Tibial artery (tissue), 4 donors: ENCODE measurements around the gene MRPL51.
A peak's percentile ranks its signal among the peaks of the same experiment; 100 is the strongest.
"Not testable (repeated sequence)": the region's sequence is repeated elsewhere in the genome, so short reads cannot be mapped to it uniquely, and the experiment has no call there.

ENCODE experiments used
- DNase-seq, 2 donors: peaks; one replicate each; pipeline ENCODE4 v3.0.0-alpha.2; 2019
- H3K27ac ChIP-seq, 2 donors: fragments of 200-600 bp; sonication (generic) in 1 of 2; 1 replicate in 1 of 2; 2 replicates in 1 of 2; pipeline ENCODE4 v1.5.1; 2018 to 2019; ENCODE audit warnings: mild to moderate bottlenecking in 1 of 2
- H3K27me3 ChIP-seq, 2 donors: fragments of 200-600 bp; sonication (generic) in 1 of 2; one replicate each; pipeline versions ENCODE4 v1.5.1 to v1.6.0; 2016 to 2019
- H3K36me3 ChIP-seq, 3 donors: fragments of 200-600 bp; sonication (generic) in 2 of 3; one replicate each; pipeline ENCODE4 v1.5.1; 2016 to 2019; ENCODE audit warnings: mild to moderate bottlenecking in 2 of 3
- H3K4me1 ChIP-seq, 4 donors: fragments of 200-600 bp; sonication (generic) in 2 of 4; 1 replicate in 3 of 4; 2 replicates in 1 of 4; pipeline ENCODE4 v1.5.1; 2016 to 2019
- H3K4me3 ChIP-seq, 2 donors: fragments of 200-600 bp; sonication (generic) in 1 of 2; 1 replicate in 1 of 2; 2 replicates in 1 of 2; pipeline ENCODE4 v1.5.1; 2018 to 2019; ENCODE audit warnings: mild to moderate bottlenecking in 2 of 2
- H3K9me3 ChIP-seq, 3 donors: fragments of 200-600 bp; sonication (generic) in 1 of 3; one replicate each; pipeline ENCODE4 v1.5.1; 2016 to 2019
- intact Hi-C: fragments of 100-400 bp; cut with DNase I; formaldehyde crosslinking; loops from one replicate; pipeline ENCODE4 v1.15.0; 2023; ENCODE audit warnings: low total_unique reads
- TF ChIP-seq, protein P1 (sequence below), 2 experiments: fragments of 200-600 bp in 1 of 2; fragments of 450-650 bp in 1 of 2; IDR thresholded peaks; one replicate each; pipeline ENCODE4 v1.5.1; 2017 to 2019; ENCODE audit warnings: antibody characterized with exemption in 2 of 2, mild to moderate bottlenecking in 1 of 2, moderate library complexity in 1 of 2

Gene MRPL51

DNA sequence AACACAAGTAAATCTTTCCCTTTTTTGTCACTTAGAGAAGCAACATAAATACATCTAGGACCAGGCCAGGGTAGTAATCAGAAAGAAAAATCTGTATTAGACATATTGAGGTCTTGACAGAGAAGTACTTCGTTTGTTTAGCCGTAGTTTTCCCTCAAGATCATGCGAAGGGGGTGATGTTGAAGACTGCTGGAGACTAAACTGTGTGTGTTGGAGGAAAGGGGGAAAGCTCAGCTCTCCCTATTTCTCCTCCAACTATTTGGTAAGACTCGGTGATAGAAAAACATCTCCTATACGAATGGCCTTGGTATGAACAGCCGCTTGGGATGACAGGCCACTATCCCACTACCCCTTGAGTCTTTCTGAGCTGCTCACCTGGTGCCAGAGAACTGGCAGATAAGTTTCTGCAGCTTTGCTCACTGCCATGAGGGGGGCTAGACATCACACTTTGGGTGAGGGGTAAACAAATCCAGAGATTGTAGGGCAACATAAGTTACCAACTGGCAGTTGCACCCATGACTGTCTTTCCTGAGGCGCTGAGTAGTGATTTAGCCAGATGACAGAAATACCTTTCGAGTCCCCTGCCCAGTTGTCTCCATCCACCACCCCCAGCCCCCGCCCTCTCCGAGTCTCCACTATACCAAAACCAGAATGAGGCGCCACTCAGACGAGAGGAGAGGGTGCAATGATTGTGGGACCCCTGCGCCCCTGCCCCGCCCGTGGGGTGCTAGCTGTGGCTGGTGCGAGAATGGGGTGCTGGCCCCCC lies 23.3 kb downstream of the MRPL51 start:
- DNase-seq = no peak
- intact Hi-C loops = loop anchor here (5.0 to 10.0 kb wide), 2 partner anchors 55 to 132 kb away; no protein-coding TSS in a partner anchor
- Histone ChIP-seq H3K27me3 (no peaks in the 10 kb centered on the region), H3K36me3 (peaks cover 3 to 10% (median 6%) of the 10 kb centered on the region in 3 donors), H3K27ac (peak overlapping the region; percentile 78 to 88), H3K4me3 (peak overlapping the region; percentile 75 to 88), H3K9me3 (no peaks in the 10 kb centered on the region), H3K4me1 (peaks cover 0 to 31% (median 20%) of the 10 kb centered on the region in 4 donors)
- TF ChIP-seq, protein P1, sequence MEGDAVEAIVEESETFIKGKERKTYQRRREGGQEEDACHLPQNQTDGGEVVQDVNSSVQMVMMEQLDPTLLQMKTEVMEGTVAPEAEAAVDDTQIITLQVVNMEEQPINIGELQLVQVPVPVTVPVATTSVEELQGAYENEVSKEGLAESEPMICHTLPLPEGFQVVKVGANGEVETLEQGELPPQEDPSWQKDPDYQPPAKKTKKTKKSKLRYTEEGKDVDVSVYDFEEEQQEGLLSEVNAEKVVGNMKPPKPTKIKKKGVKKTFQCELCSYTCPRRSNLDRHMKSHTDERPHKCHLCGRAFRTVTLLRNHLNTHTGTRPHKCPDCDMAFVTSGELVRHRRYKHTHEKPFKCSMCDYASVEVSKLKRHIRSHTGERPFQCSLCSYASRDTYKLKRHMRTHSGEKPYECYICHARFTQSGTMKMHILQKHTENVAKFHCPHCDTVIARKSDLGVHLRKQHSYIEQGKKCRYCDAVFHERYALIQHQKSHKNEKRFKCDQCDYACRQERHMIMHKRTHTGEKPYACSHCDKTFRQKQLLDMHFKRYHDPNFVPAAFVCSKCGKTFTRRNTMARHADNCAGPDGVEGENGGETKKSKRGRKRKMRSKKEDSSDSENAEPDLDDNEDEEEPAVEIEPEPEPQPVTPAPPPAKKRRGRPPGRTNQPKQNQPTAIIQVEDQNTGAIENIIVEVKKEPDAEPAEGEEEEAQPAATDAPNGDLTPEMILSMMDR (IDR thresholded peaks at IDR 0.05) = no peak

DNA sequence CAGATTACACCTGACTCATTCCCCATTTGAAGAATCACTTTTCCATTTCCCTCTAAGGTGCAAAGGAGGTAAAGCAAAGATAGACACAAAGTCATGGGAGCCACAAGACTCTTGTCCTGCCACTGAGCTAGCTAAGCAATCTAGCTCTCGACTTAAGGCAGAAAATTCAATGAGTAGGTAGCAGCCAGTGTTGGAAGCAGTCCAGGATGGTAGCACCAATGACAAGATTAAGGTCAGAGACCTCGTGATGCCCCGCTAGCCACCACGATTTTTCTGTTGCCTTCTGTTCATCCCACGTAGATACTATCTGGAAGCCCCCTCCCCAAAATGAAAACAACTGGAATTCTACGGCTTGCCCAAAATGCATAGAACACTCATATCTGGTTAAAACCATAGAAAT lies 24.0 kb downstream of the MRPL51 start:
- Histone ChIP-seq H3K36me3 (peaks cover 10 to 17% (median 13%) of the 10 kb centered on the region in 3 donors), H3K27me3 (no peaks in the 10 kb centered on the region), H3K27ac (peak overlapping the region in 1 of 2 donors; percentile 88), H3K4me3 (peak overlapping the region; percentile 75 to 88), H3K9me3 (no peaks in the 10 kb centered on the region), H3K4me1 (peaks cover 0 to 31% (median 20%) of the 10 kb centered on the region in 4 donors)
- TF ChIP-seq, protein P1 (IDR thresholded peaks at IDR 0.05) = no peak
- no peak for DNase-seq
- intact Hi-C loops = loop anchor here (5.0 kb wide), 1 partner anchor 132 kb away; no protein-coding TSS in a partner anchor

DNA sequence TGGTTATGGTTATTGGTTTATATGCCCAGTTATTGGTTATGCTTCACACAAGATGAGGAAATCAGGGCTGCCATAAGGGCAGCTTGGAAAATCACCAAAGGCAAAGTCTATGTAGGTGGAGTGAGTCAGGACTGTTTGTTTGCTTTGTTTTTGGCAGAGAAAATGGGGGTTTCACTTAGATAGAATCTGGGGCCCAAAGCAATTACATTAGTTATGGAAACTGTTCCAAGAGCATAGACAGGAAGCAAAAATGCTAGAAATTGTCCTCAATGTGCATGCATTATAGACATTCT lies 24.8 kb downstream of the MRPL51 start:
- TF ChIP-seq, protein P1 (IDR thresholded peaks at IDR 0.05) = no peak
- no peak for DNase-seq
- intact Hi-C loops = loop anchor here (5.0 kb wide), 1 partner anchor 131 kb away; no protein-coding TSS in a partner anchor
- H3K9me3 ChIP-seq = no peaks in the 10 kb centered on the region
- no peak overlapping the region for H3K27ac ChIP-seq
- peaks cover 19 to 26% (median 21%) of the 10 kb centered on the region in 3 donors for H3K36me3 ChIP-seq
- H3K4me3 ChIP-seq = no peak overlapping the region
- peaks cover 0 to 31% (median 20%) of the 10 kb centered on the region in 4 donors for H3K4me1 ChIP-seq
- H3K27me3 ChIP-seq = no peaks in the 10 kb centered on the region

DNA sequence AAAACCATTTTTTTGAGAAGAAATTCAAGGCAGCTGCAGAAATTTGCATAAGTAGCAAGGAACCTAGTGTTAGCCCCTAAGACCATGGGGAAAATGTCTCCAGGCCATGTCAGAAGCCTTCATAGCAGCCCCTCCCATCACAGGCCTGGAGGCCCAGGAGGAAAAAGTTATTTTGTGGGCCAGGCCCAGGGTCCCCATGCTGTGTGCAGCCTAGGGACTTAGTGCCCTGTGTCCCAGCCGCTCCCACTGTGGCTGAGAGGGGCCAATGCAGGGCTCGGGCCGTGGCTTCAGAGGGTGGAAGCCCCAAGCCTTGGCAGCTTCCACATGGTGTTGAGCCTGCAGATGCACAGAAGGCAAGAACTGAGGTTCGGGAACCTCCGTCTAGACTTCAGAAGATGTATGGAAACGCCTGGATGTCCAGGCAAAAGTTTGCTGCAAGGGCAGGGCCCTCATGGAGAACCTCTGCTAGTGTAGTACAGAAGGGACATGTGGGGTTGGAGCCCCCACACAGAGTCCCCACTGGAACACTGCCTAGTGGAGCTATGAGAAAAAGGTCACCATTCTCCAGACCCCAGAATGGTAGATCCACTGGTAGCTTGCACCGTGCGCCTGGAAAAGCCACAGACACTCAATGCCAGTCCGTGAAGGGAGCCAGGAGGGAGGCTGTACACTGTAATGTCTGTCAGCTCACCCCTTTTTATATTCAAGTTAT lies 25.3 kb downstream of the MRPL51 start:
- not testable (repeated sequence) for H3K27ac ChIP-seq, H3K9me3 ChIP-seq, H3K4me3 ChIP-seq, H3K27me3 ChIP-seq, DNase-seq
- intact Hi-C loops = loop anchor here (5.0 kb wide), 1 partner anchor 130 kb away; no protein-coding TSS in a partner anchor
- peaks cover 24 to 31% (median 26%) of the 10 kb centered on the region in 3 donors for H3K36me3 ChIP-seq
- peaks cover 0 to 31% (median 20%) of the 10 kb centered on the region in 4 donors for H3K4me1 ChIP-seq

DNA sequence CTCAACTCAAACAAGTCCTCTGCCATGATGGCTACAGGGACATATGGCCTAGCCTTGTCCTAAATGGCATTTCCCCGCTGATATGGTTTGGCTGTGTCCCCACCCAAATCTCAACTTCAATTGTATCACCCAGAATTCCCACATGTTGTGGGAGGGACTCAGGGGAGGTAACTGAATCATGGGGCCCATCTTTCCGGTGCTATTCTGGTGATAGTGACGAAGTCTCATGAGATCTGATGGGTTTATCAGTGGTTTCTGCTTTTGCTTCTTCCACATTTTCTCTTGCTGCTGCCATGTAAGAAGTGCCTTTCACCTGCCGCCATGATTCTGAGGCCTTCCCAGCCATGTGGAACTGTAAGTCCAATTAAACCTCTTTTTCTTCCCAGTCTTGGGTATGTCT lies 26.3 kb downstream of the MRPL51 start:
- intact Hi-C loops = loop anchor here (5.0 kb wide), 1 partner anchor 129 kb away; no protein-coding TSS in a partner anchor
- not testable (repeated sequence) for H3K27ac ChIP-seq, DNase-seq

DNA sequence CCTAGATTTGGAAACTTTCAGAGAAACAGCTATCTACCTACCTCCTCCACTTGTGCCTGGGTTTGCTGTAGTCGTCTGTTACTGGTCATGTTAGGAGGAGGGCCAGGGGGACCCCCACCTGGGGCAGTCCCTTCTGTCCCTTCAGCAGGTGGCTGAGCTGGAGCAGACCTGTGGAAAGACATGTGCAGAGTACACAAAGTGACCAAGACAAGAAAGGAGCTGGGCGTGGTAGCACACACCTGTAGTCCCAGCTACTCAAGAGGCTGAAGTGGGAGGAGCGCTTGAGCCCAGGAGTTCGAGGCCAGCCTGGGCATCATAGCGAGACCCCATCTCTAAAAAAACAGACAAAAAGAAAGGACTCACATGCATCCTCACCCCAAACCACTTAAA lies 26.9 kb downstream of the MRPL51 start:
- no peaks in the 10 kb centered on the region for H3K27me3 ChIP-seq
- H3K9me3 ChIP-seq = no peaks in the 10 kb centered on the region
- peaks cover 33 to 47% (median 42%) of the 10 kb centered on the region in 3 donors for H3K36me3 ChIP-seq
- peaks cover 0 to 27% (median 18%) of the 10 kb centered on the region in 4 donors for H3K4me1 ChIP-seq
- TF ChIP-seq, protein P1 (IDR thresholded peaks at IDR 0.05) = no peak
- H3K27ac ChIP-seq = peak overlapping the region in 1 of 2 donors; percentile 30
- no peak for DNase-seq
- no peak overlapping the region for H3K4me3 ChIP-seq
- intact Hi-C loops = loop anchor here (5.0 kb wide), 1 partner anchor 129 kb away; no protein-coding TSS in a partner anchor

More for the DNA sequence above, 26.3 kb downstream of the MRPL51 start:
- H3K4me1 ChIP-seq = peaks cover 0 to 31% (median 20%) of the 10 kb centered on the region in 4 donors
- not testable (repeated sequence) for H3K9me3 ChIP-seq, H3K27me3 ChIP-seq, H3K4me3 ChIP-seq
- H3K36me3 ChIP-seq = peaks cover 29 to 41% (median 36%) of the 10 kb centered on the region in 3 donors
